ENCODE results near the gene MYH13.
"Not testable (repeated sequence)": the region's sequence is repeated elsewhere in the genome, so short reads cannot be mapped to it uniquely, and the experiment has no call there.

DNA sequence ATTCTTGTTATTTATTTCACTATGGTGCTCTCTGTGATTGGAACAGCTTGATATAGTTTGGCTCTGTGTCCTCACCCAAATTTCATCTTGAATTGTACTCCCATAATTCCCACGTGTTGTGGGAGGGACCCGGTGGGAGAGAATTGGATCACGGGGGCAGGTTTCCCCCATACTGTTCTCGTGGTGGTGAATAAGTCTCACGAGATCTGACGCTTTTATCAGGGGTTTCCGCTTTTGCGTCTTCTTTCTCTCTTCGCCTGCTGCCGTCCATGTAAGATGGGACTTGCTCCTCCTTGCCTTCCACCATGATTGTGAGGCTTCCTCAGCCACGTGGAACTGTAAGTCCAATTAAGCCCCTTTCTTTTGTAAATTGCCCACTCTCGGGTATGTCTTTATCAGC, 81.2 kb downstream of the MYH13 start:
- TF ChIP-seq, protein P1, sequence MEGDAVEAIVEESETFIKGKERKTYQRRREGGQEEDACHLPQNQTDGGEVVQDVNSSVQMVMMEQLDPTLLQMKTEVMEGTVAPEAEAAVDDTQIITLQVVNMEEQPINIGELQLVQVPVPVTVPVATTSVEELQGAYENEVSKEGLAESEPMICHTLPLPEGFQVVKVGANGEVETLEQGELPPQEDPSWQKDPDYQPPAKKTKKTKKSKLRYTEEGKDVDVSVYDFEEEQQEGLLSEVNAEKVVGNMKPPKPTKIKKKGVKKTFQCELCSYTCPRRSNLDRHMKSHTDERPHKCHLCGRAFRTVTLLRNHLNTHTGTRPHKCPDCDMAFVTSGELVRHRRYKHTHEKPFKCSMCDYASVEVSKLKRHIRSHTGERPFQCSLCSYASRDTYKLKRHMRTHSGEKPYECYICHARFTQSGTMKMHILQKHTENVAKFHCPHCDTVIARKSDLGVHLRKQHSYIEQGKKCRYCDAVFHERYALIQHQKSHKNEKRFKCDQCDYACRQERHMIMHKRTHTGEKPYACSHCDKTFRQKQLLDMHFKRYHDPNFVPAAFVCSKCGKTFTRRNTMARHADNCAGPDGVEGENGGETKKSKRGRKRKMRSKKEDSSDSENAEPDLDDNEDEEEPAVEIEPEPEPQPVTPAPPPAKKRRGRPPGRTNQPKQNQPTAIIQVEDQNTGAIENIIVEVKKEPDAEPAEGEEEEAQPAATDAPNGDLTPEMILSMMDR (IDR thresholded peaks at IDR 0.05; ENCODE audit: insufficient read depth, low read length): not testable (repeated sequence)
- not testable (repeated sequence) for TF ChIP-seq POLR2AphosphoS5 (IDR thresholded peaks at IDR 0.05; ENCODE audit: low read depth)
- TF ChIP-seq, protein P2, sequence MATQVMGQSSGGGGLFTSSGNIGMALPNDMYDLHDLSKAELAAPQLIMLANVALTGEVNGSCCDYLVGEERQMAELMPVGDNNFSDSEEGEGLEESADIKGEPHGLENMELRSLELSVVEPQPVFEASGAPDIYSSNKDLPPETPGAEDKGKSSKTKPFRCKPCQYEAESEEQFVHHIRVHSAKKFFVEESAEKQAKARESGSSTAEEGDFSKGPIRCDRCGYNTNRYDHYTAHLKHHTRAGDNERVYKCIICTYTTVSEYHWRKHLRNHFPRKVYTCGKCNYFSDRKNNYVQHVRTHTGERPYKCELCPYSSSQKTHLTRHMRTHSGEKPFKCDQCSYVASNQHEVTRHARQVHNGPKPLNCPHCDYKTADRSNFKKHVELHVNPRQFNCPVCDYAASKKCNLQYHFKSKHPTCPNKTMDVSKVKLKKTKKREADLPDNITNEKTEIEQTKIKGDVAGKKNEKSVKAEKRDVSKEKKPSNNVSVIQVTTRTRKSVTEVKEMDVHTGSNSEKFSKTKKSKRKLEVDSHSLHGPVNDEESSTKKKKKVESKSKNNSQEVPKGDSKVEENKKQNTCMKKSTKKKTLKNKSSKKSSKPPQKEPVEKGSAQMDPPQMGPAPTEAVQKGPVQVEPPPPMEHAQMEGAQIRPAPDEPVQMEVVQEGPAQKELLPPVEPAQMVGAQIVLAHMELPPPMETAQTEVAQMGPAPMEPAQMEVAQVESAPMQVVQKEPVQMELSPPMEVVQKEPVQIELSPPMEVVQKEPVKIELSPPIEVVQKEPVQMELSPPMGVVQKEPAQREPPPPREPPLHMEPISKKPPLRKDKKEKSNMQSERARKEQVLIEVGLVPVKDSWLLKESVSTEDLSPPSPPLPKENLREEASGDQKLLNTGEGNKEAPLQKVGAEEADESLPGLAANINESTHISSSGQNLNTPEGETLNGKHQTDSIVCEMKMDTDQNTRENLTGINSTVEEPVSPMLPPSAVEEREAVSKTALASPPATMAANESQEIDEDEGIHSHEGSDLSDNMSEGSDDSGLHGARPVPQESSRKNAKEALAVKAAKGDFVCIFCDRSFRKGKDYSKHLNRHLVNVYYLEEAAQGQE (IDR thresholded peaks at IDR 0.05; ENCODE audit: insufficient replicate concordance, low read depth): not testable (repeated sequence)

Data from HL-60 (cell line).